Stimulated activated naive B cell treated with anti-CD40 and anti-IgM and Interleukin-4, amounts not matched to agents 10 μg/mL and 1 μg/mL and 100 μg/mL, for 72 hours (primary cell): Measurements from ENCODE around the gene ZNF77.
A peak's percentile ranks its signal among the peaks of the same experiment; 100 is the strongest.
"Not testable (repeated sequence)": the region's sequence is repeated elsewhere in the genome, so short reads cannot be mapped to it uniquely, and the experiment has no call there.

ENCODE experiments used
- ATAC-seq, 2 donors: fragments of 150-1000 bp; cut with Tn5 transposase; replicated peaks; 2 replicates each; pipeline ENCODE4 v1.10.0; 2021; ENCODE audit warnings: moderate library complexity in 1 of 2
- DNase-seq: peaks from one replicate; pipeline ENCODE4 v3.0.0; 2021
- H3K27ac Mint-ChIP-seq: one replicate; pipeline ENCODE4 v1.8.0; 2022; ENCODE audit warnings: mild to moderate bottlenecking, mixed read lengths
- H3K27me3 Mint-ChIP-seq, 2 donors: one replicate each; pipeline ENCODE4 v1.8.0; 2022; ENCODE audit warnings: mixed read lengths in 2 of 2
- H3K36me3 Mint-ChIP-seq, 2 donors: one replicate each; pipeline ENCODE4 v1.8.0; 2022; ENCODE audit warnings: mixed read lengths in 2 of 2, mild to moderate bottlenecking in 1 of 2
- H3K4me1 Mint-ChIP-seq, 2 donors: one replicate each; pipeline ENCODE4 v1.8.0; 2022; ENCODE audit warnings: mixed read lengths in 2 of 2, mild to moderate bottlenecking in 1 of 2
- H3K4me3 Mint-ChIP-seq, 2 donors: one replicate each; pipeline ENCODE4 v1.8.0; 2022; ENCODE audit warnings: mild to moderate bottlenecking in 2 of 2, mixed read lengths in 2 of 2, moderate library complexity in 1 of 2
- H3K9me3 Mint-ChIP-seq, 2 donors: one replicate each; pipeline ENCODE4 v1.8.0; 2022; ENCODE audit warnings: mixed read lengths in 2 of 2, mild to moderate bottlenecking in 1 of 2

The ZNF77 gene

DNA sequence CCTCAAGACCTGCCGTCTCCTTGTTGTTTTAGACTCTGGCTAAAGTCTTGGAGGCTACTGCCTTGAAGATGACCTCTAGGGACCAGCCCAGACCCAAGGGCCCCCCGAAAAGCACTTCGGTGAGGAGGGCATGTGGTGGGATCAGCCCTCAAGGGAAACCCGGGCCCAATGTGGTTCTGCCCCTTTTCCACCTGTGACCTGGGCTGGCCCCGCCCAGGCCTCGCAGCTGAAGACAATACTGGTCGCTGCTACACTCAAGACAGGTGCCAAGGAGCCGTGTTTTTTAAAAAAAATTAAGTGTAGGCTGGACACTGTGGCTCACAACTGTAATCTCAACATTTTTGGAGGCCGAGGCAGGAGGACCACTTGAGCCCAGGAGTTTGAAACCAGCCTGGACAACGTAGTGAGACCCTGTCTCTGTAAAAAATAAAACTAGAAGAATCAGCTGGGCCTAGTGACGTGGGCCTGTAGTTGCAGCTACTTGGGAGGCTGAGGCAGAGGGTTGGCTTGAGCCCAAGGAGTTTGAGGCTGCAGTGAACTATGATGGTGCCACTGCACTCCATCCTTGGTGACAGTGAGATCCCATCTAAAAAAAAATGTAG is 33.5 kb upstream of the ZNF77 start:
- peaks cover 10 to 14% of the 10 kb centered on the region in 2 donors for H3K27me3 Mint-ChIP-seq
- peaks cover 0 to 3% of the 10 kb centered on the region in 2 donors for H3K36me3 Mint-ChIP-seq
- ATAC-seq (no peak), DNase-seq (no peak)
- H3K9me3 Mint-ChIP-seq, result no peaks in the 10 kb centered on the region
- H3K4me1 Mint-ChIP-seq, result peaks cover 24 to 55% of the 10 kb centered on the region in 2 donors
- no peak overlapping the region for H3K27ac Mint-ChIP-seq
- no peak overlapping the region for H3K4me3 Mint-ChIP-seq

DNA sequence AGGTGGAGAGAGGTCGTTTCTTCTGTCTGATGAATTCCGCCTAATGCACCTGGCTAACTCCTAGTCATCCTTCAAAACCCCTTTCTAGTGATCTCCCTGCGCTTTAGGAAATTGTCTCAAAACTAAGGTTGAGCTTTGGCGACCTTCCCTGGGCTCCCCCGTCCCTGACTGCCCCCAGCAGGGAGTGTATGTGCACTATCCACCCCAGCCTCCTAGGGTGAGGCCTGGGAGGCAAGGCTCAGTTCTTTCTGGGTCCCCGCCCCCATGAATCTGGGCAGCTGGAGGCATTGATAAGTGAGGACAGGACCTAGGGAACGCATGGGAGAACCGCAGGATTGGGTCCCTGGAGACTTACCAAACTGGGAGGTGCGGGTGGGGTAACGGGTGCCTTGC is 33.0 kb upstream of the ZNF77 start:
- ATAC-seq (peak; percentile 1 to 2), DNase-seq (no peak)
- Mint-ChIP-seq H3K9me3 (no peaks in the 10 kb centered on the region), H3K4me3 (peak overlapping the region; percentile 99), H3K36me3 (peaks cover 0 to 3% of the 10 kb centered on the region in 2 donors), H3K4me1 (peaks cover 20 to 49% of the 10 kb centered on the region in 2 donors), H3K27ac (no peak overlapping the region), H3K27me3 (peaks cover 6 to 12% of the 10 kb centered on the region in 2 donors)

DNA sequence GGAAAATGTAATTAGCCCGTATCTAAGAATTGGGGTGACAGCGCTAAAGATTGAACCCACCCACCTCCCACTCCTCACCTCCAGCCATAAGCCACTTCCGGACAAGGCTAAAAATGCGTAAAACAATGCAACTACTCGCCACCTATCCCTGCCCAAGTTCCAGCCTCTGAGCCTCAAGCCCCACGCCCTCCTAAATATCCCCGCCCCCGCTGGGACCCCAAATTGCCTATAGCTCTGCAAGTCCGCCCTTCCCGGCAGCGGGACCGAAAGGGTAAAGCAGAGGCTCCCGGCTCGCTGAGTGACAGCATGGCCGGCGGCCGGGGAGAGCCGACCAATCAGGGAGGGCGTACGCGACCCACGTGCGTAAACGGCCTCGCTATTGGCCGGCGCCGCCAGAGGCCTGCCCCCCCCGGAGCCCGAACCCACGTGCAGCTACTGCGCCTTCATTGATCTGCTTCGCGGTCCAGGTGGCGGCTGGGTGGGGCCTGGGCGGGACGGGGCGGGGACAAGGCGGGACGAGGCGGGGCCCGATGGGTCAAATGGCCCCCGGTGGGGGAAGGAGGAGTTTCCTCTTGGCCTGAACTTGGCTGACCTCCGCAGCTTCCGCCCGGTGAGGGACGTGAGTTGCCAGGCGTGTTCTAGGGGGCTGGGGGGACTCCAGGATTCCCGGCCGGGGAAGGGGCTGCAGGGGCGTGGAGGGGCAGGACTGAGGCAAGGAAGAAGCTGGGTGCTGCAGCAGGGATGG is 32.4 kb upstream of the ZNF77 start, which contains the start of gene TLE6:
TSS of gene TLE6 (plus strand) at position 564 of the 745 bp plus-strand sequence. CDS start 670 bp downstream, outside the sequence.
- peaks cover 6 to 12% of the 10 kb centered on the region in 2 donors for H3K27me3 Mint-ChIP-seq
- peaks cover 20 to 46% of the 10 kb centered on the region in 2 donors for H3K4me1 Mint-ChIP-seq
- DNase-seq (peak; percentile 95), ATAC-seq (peak; percentile 99)
- H3K4me3 Mint-ChIP-seq, result peak within 1 kb of the TSS; percentile 99
- H3K9me3 Mint-ChIP-seq, result no peaks in the 10 kb centered on the region
- peak within 1 kb of the TSS; percentile 93 for H3K27ac Mint-ChIP-seq
- peaks cover 0 to 3% of the 10 kb centered on the region in 2 donors for H3K36me3 Mint-ChIP-seq

DNA sequence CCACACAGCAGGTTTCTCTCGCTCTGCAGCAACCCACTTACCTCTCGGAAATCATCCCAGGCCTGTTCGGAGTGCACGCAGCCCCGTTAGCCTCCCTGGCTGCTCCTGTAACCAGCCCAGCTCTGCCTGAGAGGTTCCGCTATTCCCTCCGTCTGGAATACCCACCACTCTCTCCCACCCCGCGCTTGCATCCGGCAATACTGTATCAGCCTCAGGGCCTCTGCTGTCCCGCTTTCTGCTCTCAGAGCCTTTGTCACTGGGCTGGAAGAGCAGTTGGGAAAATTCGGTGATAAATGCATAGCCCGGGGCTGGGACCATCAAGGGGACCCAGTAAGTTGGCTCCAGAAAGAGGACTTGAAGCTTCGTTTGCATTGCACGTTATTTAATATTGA is 31.8 kb upstream of the ZNF77 start:
- H3K9me3 Mint-ChIP-seq, result no peaks in the 10 kb centered on the region
- DNase-seq (no peak), ATAC-seq (peak in 1 of 2 donors; percentile 2)
- H3K27me3 Mint-ChIP-seq, result peaks cover 6 to 8% of the 10 kb centered on the region in 2 donors
- H3K27ac Mint-ChIP-seq, result peak overlapping the region; percentile 93
- H3K4me1 Mint-ChIP-seq, result peaks cover 16 to 41% of the 10 kb centered on the region in 2 donors
- H3K36me3 Mint-ChIP-seq, result no peaks in the 10 kb centered on the region
- H3K4me3 Mint-ChIP-seq, result peak overlapping the region; percentile 99

DNA sequence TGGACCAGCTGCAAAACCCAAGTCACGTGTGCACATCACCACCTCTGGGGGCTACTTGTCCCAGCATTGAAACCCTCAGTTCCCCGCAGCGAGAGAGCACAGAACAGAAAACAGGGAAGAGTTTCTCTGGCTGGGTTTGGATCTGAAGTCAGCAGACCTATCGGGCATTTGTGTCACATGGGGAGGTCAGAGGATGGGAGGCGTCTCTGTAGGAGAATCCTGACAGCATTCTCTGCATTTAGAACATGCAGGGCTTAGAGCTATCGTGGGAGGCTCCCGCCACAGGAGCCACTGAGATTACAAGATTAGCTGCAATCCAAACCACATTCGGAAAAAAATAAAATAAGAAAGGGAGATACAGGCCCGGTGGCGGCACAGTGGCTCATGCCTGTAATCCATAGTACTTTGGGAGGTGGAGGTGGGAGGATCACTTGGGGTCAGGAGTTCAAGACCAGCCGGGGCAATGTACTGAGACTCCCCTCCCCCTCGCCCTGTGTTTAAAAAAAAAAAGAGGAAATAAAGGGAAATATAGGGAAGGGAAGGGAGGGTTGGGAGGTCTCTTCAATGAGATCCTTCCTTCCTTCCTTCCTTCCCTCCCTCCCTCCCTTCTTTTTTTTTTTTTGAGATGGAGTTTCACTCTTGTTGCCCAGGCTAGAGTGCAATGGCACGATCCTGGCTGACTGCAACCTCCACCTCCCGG is 29.7 kb upstream of the ZNF77 start:
- H3K36me3 Mint-ChIP-seq, result no peaks in the 10 kb centered on the region
- H3K27me3 Mint-ChIP-seq, result peaks cover 6% of the 10 kb centered on the region in 2 donors
- H3K9me3 Mint-ChIP-seq, result no peaks in the 10 kb centered on the region
- peaks cover 16 to 38% of the 10 kb centered on the region in 2 donors for H3K4me1 Mint-ChIP-seq
- DNase-seq (no peak), ATAC-seq (no peak)
- peak overlapping the region; percentile 20 for H3K27ac Mint-ChIP-seq
- no peak overlapping the region for H3K4me3 Mint-ChIP-seq

DNA sequence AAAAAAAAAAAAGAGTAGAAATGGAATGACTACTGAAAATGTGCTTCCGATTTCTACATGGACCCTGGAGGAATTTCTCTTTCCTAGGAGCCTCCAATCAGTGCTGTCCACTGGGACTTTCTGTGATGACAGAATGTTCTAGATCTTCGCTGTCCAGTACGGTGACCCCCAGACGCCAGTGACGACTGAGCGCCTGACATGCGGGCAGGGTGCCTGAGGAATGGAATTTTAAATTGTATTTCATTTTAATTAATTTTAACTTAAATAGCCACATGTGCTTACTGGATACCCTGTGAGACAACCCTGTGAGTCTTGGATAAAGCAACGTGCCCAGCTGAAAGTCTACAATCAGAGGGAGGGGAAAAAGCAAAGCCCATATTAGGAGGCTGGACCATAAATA is 28.5 kb upstream of the ZNF77 start:
- H3K4me1 Mint-ChIP-seq, result peaks cover 24 to 51% of the 10 kb centered on the region in 2 donors
- H3K36me3 Mint-ChIP-seq, result no peaks in the 10 kb centered on the region

DNA sequence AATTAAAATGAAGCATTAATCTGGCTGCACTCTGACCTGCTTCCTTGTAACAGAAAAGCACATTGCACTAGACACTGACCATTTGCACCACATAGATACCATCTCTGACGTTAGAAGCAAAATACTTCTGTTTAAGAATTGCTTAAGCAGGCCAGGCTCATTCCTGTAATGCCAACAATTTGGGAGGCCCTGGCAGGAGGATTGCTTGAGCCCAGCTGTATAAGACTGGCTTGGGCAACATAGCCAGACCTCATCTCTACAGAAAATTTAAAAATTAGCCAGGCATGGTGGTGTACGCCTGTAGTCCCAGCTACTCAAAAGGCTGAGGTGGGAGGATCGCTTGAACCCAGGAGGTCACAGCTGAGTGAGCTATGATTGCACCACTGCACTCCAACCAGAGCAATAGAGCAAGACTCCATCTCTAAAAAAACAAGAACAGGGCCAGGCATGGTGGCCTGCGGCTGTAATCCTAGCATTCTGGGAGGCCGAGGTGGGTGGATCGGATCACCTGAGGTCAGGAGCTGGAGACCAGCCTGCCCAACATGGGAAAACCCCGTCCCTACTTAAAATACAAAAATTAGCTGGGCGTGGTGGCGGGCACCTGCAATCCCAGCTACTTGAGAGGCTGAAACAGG is 25.5 kb upstream of the ZNF77 start:
- no peak overlapping the region for H3K27ac Mint-ChIP-seq
- no peaks in the 10 kb centered on the region for H3K9me3 Mint-ChIP-seq
- no peak for ATAC-seq
- no peak for DNase-seq
- H3K4me1 Mint-ChIP-seq, result peaks cover 20 to 39% of the 10 kb centered on the region in 2 donors
- H3K4me3 Mint-ChIP-seq, result no peak overlapping the region
- H3K27me3 Mint-ChIP-seq, result peaks cover 6% of the 10 kb centered on the region in 2 donors
- no peaks in the 10 kb centered on the region for H3K36me3 Mint-ChIP-seq

More for the DNA sequence above, 28.5 kb upstream of the ZNF77 start:
- Mint-ChIP-seq H3K27me3 (peaks cover 6% of the 10 kb centered on the region in 2 donors), H3K4me3 (no peak overlapping the region), H3K27ac (no peak overlapping the region), H3K9me3 (no peaks in the 10 kb centered on the region)
- DNase-seq, result no peak
- ATAC-seq, result no peak

DNA sequence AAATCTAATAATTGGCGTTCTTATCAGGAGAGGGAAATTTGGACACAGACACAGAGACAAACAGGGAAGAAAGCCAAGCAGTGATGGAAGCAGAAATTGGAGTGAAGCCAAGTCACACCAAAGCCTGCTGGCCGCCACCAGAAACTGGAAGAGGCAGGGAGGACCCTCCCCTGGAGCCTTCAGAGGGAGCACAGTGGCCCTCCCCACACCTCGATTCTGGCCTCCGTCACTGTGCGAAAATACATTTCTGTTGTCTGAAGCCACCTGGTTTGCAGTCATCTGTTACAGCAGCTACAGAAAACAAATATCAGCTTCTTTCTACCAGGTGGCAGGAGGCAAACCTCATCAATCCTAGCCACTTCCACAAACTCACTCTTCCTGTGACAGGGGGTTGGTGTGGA is 24.3 kb upstream of the ZNF77 start:
- no peaks in the 10 kb centered on the region for H3K9me3 Mint-ChIP-seq
- H3K4me3 Mint-ChIP-seq, result no peak overlapping the region
- H3K4me1 Mint-ChIP-seq, result peaks cover 14 to 28% of the 10 kb centered on the region in 2 donors
- H3K27me3 Mint-ChIP-seq, result peaks cover under 1% of the 10 kb centered on the region in 2 donors
- DNase-seq, result no peak
- ATAC-seq, result peak; percentile 41 to 60
- H3K27ac Mint-ChIP-seq, result no peak overlapping the region
- no peaks in the 10 kb centered on the region for H3K36me3 Mint-ChIP-seq

DNA sequence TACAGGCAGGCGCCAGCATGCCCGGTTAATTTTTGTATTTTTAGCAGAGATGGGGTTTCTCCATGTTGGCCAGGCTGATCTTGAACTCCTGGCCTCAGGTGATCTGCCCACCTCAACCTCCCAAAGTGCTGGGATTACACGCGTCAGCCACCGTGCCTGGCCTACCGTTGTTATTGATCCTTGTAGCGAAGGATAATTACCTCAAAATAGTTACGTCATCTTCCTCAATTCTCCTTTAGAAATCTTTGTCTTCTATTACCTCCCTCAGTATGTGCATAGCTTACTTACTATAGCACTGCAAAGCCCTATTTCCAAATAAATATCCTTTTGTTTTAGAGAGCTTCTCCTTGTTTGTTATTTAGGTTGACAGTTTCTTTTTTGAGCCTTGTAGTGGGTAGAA is 23.2 kb upstream of the ZNF77 start:
- H3K9me3 Mint-ChIP-seq, result no peaks in the 10 kb centered on the region

DNA sequence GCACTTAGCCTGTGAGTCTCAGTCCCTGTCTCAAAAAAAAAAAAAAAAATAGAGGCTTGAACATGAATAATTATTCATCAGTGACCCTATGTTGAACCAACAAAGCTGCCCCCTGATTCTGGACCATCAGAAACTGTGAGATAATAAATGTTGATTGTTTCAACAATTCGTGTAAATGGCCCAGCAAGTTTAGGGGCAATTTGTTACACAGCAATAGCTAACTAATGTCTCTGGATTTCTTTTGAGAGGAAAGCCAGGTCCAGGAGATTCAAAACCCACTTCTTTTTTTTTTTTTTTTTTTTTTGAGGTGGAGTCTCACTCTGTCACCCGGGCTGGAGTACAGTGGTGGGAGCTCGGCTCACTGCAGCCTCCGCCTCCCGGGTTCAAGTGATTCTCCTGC is 20.1 kb upstream of the ZNF77 start:
- H3K9me3 Mint-ChIP-seq, result no peaks in the 10 kb centered on the region
- peaks cover 18 to 40% of the 10 kb centered on the region in 2 donors for H3K4me1 Mint-ChIP-seq
- no peak for DNase-seq

More for the DNA sequence above, 23.2 kb upstream of the ZNF77 start:
- Mint-ChIP-seq H3K27me3 (no peaks in the 10 kb centered on the region), H3K4me1 (peaks cover 14 to 33% of the 10 kb centered on the region in 2 donors), H3K36me3 (no peaks in the 10 kb centered on the region), H3K4me3 (no peak overlapping the region), H3K27ac (no peak overlapping the region)
- no peak for DNase-seq
- ATAC-seq, result no peak

DNA sequence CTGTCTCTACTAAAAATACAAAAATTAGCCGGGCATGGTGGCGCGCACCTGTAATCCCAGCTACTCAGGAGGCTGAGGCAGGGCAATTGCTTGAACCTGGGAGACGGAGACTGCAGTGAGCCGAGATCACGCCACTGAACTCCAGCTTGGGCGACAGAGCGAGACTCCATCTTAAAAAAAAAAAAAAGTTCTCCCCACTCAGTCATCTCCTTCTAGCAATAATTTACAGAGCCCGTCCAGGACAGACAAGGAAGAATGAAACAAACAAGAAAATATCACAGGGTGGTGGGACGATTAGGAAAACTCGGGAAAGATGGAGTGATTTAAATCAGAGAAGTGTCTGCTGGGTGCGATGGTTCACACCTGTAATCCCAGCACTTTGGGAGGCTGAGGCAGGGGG is 18.9 kb upstream of the ZNF77 start:
- not testable (repeated sequence) for H3K27me3 Mint-ChIP-seq, DNase-seq, H3K4me3 Mint-ChIP-seq, H3K9me3 Mint-ChIP-seq, H3K36me3 Mint-ChIP-seq, H3K27ac Mint-ChIP-seq, ATAC-seq
- H3K4me1 Mint-ChIP-seq, result peaks cover 13 to 30% of the 10 kb centered on the region in 2 donors

More for the DNA sequence above, 20.1 kb upstream of the ZNF77 start:
- no peaks in the 10 kb centered on the region for H3K27me3 Mint-ChIP-seq
- H3K27ac Mint-ChIP-seq, result no peak overlapping the region
- no peaks in the 10 kb centered on the region for H3K36me3 Mint-ChIP-seq
- H3K4me3 Mint-ChIP-seq, result no peak overlapping the region
- ATAC-seq, result no peak

DNA sequence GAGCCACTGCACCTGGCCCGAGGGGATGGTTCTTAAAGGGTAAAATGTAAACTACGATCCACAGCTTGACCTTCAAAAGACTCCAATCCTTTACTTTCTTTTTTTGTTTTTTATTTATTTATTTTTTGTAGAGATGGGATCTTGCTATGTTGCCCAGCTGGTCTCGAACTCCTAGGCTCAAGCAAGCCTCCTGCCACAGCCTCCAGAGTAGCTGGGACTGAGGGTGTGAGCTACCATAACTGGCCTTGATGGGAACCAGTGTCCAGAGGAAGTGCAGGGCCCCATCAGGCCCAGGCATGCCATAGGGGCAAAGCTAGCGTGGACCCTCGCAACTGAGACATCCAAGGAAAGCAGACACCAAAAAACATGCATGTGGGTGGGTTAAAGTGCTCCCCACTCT is 18.4 kb upstream of the ZNF77 start:
- Mint-ChIP-seq H3K9me3 (no peaks in the 10 kb centered on the region), H3K27me3 (peaks cover 0 to 6% of the 10 kb centered on the region in 2 donors), H3K4me3 (no peak overlapping the region), H3K36me3 (peaks cover 0 to 1% of the 10 kb centered on the region in 2 donors), H3K27ac (no peak overlapping the region), H3K4me1 (peaks cover 10 to 25% of the 10 kb centered on the region in 2 donors)
- ATAC-seq (no peak), DNase-seq (no peak)

DNA sequence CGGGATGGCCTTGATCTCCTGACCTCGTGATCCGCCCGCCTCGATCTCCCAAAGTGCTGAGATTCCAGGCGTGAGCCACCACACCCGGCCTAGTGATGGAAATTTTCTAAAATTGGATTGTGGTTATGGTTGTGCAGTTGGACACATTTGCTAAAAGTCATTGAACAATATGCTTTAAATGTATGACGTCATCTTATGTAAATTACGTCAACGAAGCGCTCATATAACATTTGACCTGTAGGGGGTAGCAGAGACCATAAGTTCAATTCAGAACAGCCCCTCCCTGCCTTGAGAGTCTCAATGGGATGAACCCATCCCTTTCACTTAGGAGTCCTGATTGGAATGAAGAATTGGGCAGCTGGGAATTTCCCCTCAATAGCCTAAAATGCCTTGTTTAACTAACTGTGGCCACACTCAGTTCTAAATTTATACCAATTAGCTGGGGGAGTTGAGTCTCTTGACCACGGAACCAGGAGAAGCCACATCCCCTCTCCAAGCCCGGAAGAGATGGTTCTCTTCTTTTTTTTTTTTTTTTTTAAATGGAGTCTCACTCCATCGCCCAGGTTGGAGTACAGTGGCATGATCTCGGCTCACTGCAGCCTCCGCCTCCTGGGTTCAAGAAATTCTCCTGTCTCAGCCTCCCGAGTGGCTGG is 17.4 kb upstream of the ZNF77 start:
- peak overlapping the region; percentile 62 for H3K27ac Mint-ChIP-seq
- ATAC-seq, result peak; percentile 58 to 64
- H3K4me1 Mint-ChIP-seq, result peaks cover 8 to 20% of the 10 kb centered on the region in 2 donors
- no peaks in the 10 kb centered on the region for H3K9me3 Mint-ChIP-seq
- H3K4me3 Mint-ChIP-seq, result no peak overlapping the region
- H3K27me3 Mint-ChIP-seq, result peaks cover 0 to 6% of the 10 kb centered on the region in 2 donors
- H3K36me3 Mint-ChIP-seq, result peaks cover 0 to 1% of the 10 kb centered on the region in 2 donors
- peak; percentile 48 for DNase-seq
